Activated CD8-positive, alpha-beta memory T cell treated with anti-CD3 and anti-CD28 coated beads for 36 hours (primary cell): ENCODE data around the gene BPIFA3. TPM values are rescaled to one million over a fixed set of nuclear protein-coding genes. Genes with fewer than 3 reads are reported as not detected.

Source experiments
- CTCF ChIA-PET: fragments of 350-600 bp; sonication (Branson Sonifier 250); formaldehyde crosslinking; loops from one replicate; lab custom pipeline; 2021; ENCODE audit warnings: antibody characterized with exemption; lab: Charles Lee
- POLR2A ChIA-PET: fragments of 350-600 bp; sonication (Branson Sonifier 250); formaldehyde crosslinking; loops from one replicate; lab custom pipeline; 2021; ENCODE audit warnings: antibody characterized with exemption; lab: Charles Lee
- total RNA-seq, 2 experiments: library from RNA; stranded (reverse); gene quantifications; one replicate each; pipeline ENCODE4 v1.2.3, GENCODE V29; 2021

Gene BPIFA3
- total RNA-seq, 2 experiments from 2014 or later, result not detected

DNA sequence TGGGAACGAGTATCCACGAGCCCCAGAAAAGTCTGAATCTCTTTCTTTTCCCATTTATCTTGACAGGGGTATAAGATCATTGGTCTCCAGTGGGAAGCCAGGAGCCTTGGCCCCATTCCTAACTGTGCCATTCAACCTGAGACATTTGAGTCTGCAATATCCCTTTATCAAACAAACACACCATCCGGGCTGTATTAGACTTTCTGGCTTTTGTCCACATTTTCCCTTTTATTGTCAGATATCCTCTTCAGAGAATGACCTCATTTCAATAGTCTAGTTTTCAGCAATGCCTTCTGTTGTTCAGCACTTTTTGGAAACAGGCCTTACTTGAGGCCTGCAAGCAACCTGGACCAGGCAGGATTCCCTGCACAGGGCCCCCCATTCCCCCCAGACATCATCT is 34.3 kb downstream of the BPIFA3 start:
- CTCF ChIA-PET, result no interaction called here
- POLR2A ChIA-PET, result no interaction called here

DNA sequence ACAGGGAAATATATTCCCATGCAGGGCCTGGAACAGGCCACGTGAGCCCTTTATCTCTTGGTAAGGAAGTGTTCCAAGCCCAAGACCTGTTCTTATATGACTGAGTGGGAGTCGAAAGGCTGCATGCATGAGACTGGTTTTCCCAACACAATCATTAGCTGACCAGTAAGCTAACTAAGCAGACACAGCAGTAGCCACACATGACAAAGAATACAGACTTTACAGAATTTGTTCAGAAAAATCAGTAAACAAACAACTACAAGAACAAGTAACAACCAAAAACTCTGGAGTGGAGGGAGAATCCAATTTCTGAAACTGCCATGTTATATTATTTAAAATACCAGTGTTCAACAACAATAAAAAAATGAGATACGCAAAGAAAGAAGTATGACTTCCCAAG is 35.3 kb downstream of the BPIFA3 start:
- CTCF ChIA-PET, result no interaction called here
- POLR2A ChIA-PET, result no interaction called here

DNA sequence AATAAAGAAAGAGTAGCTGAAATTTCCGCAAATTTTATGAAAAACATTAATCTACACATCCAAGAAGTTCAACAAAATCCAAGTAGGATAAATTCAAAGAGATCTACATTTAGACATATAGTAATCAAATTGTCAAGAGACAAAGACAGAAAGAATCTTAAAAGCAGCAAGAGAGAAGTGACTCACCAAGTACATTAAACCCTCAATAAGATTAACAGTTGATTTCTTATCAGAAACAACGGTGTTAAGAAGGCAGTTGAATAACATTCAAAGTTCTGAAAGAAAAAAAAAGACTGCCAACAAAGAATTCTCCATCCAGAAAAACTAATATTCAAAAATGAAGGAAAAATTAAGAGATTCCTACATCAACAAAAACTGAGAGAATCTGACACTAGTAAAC is 37.9 kb downstream of the BPIFA3 start:
- POLR2A ChIA-PET, result no interaction called here
- CTCF ChIA-PET, result no interaction called here

DNA sequence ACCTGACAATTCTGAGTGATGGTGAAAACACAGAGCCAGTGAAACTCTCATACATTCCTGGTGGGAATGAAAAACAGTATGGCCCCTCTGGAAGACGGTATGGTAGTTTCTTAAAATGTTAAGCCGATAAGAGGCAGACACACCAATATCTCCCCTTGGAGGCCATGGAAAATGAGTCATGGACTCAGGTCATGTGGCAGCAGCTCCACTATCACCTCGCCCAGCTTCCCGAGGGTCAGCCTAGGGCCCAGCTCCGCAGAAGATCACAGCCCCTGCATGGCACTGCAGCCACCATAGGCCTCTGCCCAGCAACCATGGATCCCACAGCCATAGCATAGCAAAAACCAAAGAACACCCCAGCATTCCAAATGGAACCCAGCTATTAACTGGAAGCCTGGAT is 40.1 kb downstream of the BPIFA3 start:
- ChIA-PET CTCF (interaction anchor here (0.7 kb wide), 1 partner anchor 685 kb away, joined by 5 read pairs; no protein-coding TSS in a partner anchor), POLR2A (no interaction called here)

DNA sequence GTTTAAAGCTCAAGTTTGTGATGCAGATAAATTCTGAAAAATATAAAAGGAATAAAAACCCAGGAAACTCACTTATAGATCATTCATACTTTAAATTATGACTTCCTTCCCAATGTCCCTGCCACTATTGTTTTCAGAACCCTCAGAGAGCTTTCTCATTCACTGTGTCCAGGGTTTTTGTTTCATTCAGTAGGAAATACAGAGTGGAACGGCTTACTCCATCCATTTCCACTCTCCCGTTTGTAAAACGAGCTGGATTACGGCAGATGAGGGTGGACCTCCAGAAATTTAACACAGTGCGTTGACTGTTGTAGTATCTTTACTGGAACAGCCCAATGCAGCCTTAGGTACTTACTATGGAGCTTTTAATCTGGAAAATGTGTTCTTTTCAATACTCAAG is 42.2 kb downstream of the BPIFA3 start:
- ChIA-PET POLR2A (no interaction called here), CTCF (no interaction called here)

DNA sequence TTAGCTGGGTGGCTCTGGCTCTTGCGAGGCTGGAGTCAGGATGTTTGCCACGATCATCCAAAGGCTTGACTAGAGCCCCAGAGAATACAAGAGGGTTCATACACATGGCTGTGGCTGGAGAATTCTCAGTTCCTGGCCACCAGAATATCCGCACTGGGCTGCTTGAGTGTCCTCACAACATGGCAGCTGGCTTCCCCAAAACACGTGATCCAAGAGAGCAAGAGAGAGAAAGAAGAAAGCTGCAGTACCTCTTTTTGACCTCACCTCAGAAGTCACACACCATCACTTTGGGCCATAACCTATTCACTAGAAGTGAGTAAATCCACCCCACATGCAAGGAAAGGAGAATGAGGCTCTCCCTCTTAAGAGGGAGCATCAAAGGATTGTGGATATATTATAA is 44.3 kb downstream of the BPIFA3 start:
- ChIA-PET CTCF (no interaction called here), POLR2A (no interaction called here)

DNA sequence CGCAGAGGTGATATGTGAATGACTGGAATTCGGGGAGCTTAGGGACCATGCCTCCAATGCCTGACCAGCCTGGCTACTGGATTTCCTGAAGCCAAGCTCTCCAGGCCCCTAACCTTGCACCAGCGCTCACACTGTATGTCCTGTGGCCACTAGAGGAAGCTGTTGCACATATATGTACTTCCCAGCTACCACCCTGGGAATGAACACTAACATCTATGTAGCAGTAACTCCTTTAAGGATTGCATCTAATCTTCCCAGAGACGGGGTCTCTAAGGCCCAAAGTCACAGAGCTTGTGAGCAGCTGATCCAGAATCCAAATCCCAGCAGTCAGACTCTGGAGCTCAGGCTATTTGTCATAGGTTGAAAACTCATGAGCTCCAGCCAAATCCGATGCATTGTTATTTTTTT is 45.5 kb downstream of the BPIFA3 start:
- CTCF ChIA-PET, result interaction anchor here (1.0 kb wide), 1 partner anchor 37 kb away, joined by 6 read pairs; no protein-coding TSS in a partner anchor

DNA sequence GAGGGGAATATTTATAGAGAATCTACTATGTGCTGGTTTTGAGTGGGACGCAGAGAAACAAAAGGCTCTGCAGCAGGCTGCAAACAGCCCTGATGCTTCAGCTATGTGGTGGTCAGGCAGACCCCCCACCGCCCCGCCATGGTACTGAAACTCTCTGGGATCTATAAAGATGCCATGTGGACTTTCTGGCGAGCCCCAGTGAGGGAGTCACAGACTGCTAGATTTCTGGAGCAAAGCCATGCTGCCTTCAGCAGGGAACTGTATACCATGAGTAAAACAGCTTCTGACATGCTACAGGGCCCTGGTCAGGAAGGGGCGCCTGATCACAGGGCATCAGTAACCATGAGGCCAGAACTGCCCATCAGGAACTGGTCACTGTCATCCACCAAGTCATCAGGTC is 46.6 kb downstream of the BPIFA3 start:
- ChIA-PET POLR2A (no interaction called here), CTCF (no interaction called here)

More for the DNA sequence above, 45.5 kb downstream of the BPIFA3 start:
- POLR2A ChIA-PET, result no interaction called here

DNA sequence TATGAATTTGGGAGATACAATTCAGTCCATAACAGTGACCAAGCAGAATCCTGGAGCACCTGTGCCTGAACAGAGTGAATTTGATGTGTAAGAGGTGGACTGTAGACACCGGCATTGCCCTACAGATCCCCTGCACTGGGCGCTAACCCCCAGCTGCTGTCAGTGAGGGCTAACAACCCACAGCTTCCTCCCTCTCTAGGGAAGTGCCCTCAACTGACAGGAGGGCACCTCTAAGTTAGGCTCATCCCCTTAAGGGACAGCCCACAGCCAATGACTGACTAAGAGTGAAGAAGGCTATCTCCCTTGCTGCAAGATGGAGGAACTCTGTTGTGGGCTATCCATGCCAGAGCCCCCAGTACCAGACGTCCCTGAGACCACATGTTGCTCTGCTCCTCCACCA is 50.5 kb downstream of the BPIFA3 start:
- ChIA-PET POLR2A (no interaction called here), CTCF (no interaction called here)

DNA sequence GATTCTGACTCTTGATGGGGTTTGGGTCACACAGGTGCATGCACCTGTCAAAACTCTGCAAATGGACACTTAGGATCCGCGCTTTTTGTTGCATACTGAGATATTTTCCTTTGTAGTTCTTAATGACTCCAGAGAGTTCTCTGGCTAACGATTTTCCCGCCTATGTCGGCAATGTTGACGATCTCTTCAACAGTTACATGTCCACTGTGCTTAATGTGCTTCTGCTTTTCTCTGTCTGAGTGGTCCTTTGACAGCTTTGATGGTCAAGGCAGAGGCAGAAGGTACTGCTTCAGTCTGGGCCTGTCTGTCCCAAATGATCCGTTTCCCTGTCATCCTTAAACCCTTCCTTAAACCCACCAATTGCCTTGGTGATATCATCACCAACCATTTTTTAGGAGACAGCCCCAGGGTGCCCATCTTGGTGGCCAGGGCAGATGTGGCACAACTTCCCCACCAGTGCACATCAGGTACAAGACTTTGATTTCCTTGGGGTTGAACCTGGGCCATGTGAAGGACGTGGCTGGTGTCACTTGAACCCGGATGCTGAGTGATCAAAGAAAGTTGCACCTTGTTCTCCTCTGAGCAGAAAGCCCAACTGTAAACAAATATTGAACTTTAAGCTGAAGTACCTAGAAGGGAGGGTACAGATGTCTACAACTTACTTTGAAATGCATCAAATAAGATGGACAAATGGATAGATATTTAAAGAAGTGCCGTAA is 55.2 kb downstream of the BPIFA3 start:
- ChIA-PET CTCF (no interaction called here), POLR2A (no interaction called here)

DNA sequence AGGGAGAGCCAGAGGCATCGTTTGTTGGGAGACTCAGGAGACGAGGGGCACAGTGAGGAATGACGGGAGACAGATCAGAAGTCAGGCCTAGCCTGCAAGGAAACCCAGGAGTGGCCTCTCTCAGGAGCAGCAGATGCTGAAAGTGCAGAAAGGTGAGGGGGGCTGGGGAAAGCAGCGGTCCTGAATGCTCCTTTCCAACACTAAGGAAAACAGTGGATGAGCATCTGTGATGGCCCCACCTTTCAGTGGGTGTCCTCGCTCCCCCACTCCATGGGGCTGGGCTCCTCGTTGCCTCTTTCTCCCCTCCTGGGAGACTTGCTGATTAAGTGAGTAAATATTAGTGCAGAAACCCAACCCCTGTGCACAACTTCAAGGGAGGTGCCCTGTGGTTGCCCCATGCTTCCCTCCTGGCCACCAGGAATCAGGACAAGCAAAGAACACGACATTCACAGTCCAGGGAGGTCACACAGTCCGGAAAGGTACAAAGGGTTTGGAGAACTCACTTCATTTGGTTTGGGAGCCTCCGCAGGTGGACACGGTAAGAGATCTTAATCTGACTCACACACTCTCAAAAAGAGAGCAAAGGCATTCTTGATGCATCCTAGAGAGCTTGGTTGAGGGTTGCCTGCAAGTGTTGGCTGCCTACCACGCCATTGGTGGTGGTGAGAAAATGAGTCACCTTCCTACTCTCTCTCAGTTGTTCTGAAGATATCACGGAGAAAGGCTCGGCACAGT is 56.1 kb downstream of the BPIFA3 start:
- ChIA-PET CTCF (no interaction called here), POLR2A (no interaction called here)

DNA sequence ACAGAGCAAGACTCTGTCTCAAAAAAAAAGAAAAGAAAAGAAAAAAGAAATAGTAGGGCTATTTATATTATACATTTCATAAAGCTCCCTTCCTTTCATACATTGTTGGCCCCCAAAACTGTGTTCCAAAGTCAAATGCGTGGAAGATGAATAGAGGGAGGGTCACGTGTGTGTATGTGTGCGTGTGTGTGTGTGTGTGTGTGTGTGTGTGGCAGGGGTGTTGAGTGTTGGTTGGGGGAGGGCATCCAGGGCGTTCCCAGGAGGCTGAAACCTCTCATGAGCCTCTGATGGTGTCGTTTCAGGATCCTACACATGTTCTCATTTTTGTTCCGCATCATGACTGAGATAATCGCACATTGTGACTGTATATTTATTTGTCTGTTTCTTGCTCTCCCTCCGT is 58.1 kb downstream of the BPIFA3 start:
- CTCF ChIA-PET, result no interaction called here
- POLR2A ChIA-PET, result no interaction called here

DNA sequence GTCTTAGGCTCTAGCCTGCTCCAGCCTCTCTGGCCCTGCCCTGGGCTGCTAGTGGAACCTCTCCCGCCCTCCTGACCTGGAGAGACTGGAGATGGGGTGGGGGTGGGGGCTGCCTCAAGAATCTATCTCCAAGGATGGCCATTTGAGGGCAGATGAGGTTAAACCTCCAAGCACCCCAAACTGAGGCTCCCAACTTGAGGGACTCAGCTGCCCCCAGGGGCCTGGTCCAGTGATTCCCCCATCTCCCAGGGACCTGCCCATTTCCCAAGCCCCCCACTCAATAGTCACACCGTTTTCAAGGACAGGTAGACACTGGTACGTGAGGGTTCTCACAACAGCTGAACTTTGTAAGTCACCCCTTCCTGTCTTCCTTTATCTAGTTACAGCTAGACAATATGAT is 58.7 kb downstream of the BPIFA3 start:
- ChIA-PET POLR2A (no interaction called here), CTCF (no interaction called here)

DNA sequence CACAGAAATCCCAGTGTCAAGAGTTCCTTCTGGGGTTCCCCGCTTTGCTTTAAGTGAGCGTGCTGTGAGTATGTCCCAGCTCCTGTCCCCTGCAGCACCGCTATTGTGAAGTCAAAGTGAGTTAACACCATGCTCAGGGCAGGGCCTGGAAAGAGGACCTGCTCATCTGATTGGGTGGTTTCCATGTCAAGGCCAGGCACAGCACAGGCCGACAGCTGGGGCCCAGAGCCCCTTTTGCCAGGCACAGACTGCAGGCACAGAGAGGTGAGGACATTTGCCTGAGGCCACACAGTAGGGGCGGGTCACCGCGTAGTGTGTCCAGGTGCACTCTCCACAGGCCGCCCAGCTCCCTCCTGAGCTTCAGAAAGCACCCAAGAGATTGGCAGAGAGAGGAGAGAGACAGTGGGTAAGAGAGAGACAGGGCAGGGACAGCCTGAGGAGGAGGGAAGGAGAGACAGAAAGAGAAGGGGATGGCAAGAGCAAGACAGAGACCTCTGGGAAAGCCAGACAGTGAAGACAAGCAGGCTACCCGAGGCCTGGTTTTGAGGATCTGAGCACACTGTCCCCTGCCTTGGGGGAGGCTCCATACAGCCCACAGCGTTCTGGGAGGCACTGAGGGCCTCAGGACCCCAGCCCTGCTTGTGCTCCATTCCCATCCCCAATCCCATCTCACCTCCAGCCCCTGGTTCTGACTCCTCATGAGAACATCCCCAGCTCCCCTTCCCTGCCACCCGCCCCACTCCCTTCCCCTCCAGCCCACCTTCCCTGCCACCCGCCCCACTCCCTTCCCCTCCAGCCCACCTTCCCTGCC is 59.4 kb downstream of the BPIFA3 start:
- POLR2A ChIA-PET, result no interaction called here
- CTCF ChIA-PET, result no interaction called here

Other genes starting within 250 kb of the BPIFA3 start
- not detected for gene SUN5, start 212.9 kb upstream of the BPIFA3 start, total RNA-seq
- not detected for gene BPIFB2, start 209.6 kb upstream of the BPIFA3 start, total RNA-seq
- not detected for gene BPIFB6, start 185.7 kb upstream of the BPIFA3 start, total RNA-seq
- not detected for gene BPIFB3, start 163.4 kb upstream of the BPIFA3 start, total RNA-seq
- gene BPIFB4, start 137.7 kb upstream of the BPIFA3 start, total RNA-seq, result not detected
- gene BPIFA2, start 49.2 kb upstream of the BPIFA3 start, total RNA-seq, result not detected
- gene BPIFA1, start 18.6 kb downstream of the BPIFA3 start, total RNA-seq, result not detected
- not detected for gene BPIFB1, start 65.9 kb downstream of the BPIFA3 start, total RNA-seq
- 10 to 100 TPM; 43.4 to 45.6 TPM for gene CDK5RAP1, start 184.2 kb downstream of the BPIFA3 start, total RNA-seq
- gene SNTA1, start 226.4 kb downstream of the BPIFA3 start, total RNA-seq, result 1 to 10 TPM; 4.9 to 5.4 TPM